ENCODE data around the gene SLC39A11. TPM values are rescaled to one million over a fixed set of nuclear protein-coding genes. Genes with fewer than 3 reads are reported as not detected.
"Not testable (repeated sequence)": the region's sequence is repeated elsewhere in the genome, so short reads cannot be mapped to it uniquely, and the experiment has no call there.

The SLC39A11 gene
- total and polyA plus RNA-seq, 8 donors = 5.2 to 62.0 (median 12.9) TPM

DNA sequence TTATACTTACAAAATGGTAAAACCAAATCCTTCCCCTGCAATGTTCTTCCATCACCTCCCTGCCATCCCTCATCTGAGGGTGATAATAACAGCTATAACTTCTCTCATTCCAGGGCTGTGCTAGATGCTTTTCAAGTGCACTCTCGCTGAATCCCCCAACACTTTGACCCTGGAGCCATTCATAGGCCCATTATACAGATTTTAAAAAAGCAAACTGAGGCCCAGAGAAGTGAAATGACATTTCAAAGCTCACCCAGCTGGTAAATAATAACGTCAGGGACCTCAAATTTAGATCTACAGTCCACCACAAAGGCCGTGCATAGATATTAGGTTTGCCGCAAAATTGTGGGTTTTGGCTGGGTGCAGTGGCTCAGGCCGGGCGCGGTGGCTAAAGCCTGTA lies 378.8 kb downstream of the SLC39A11 start:
- H3K9me3 ChIP-seq = peaks cover 0 to 12% (median 7%) of the 10 kb centered on the region in 4 donors
- DNase-seq = no peak
- no peaks in the 10 kb centered on the region for H3K4me1 ChIP-seq
- no peak overlapping the region for H3K4me3 ChIP-seq
- H3K27me3 ChIP-seq = no peaks in the 10 kb centered on the region
- 95 to 99% (median 98%) methylated on average over 7 of the region's 7 CpGs for WGBS, 5 donors
- H3K27ac ChIP-seq = no peak overlapping the region
- peaks cover 0 to 21% (median 2%) of the 10 kb centered on the region in 4 donors for H3K36me3 ChIP-seq
- TF ChIP-seq EP300 (IDR thresholded peaks at IDR 0.05) = no peak
- TF ChIP-seq POLR2A (IDR thresholded peaks at IDR 0.05) = no peak
- no peak for TF ChIP-seq CTCF (IDR thresholded peaks at IDR 0.05)
- no peak for TF ChIP-seq POLR2AphosphoS5 (IDR thresholded peaks at IDR 0.05)
- intact Hi-C loops (cut with DNase I; ENCODE audit: low total_unique reads) = no loop called here

DNA sequence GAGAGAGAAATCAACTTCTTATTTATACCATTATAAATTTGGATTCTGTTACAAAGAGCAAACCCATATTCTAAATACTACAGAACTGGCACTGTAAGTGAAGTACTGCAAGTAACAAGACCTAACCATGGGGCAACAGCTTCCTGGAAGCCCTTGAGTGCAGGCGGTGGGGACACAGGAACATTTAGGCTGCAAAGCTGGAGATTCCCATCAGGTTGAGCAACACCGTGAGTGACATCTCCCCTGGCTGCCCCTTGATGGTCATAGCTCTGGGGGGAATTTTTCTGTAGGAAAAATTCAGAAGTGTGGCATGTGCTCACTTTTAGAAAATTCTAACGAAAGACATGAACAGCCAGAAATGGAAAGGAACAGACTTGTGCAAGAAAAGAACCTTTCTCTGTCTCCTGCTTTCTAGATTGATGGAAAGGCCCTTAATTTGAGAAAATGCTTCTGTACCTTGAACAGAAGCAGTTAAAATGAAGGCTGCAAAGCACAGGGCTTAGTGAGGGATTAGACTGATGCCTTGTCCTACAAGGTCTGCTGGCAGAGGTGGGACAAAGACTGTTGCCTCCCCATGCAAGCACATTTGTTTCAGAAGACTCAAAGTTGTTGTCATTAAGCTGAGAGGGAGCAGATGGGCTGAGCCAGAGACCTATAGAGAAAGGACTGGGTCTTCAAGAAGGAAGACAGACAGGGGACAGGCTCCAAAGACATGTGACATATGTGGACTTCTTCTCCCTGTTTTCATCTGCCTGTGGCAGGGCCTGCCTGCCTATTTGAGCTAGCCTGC lies 380.8 kb downstream of the SLC39A11 start:
- intact Hi-C loops (cut with DNase I; ENCODE audit: low total_unique reads) = no loop called here
- H3K4me3 ChIP-seq = no peak overlapping the region
- no peak overlapping the region for H3K27ac ChIP-seq
- no peaks in the 10 kb centered on the region for H3K27me3 ChIP-seq
- no peak for DNase-seq
- TF ChIP-seq POLR2AphosphoS5 (IDR thresholded peaks at IDR 0.05) (no peak), POLR2A (IDR thresholded peaks at IDR 0.05) (no peak), EP300 (IDR thresholded peaks at IDR 0.05) (no peak), CTCF (IDR thresholded peaks at IDR 0.05) (no peak)
- H3K36me3 ChIP-seq = peaks cover 0 to 21% (median 2%) of the 10 kb centered on the region in 4 donors
- peaks cover 0 to 21% (median 7%) of the 10 kb centered on the region in 4 donors for H3K9me3 ChIP-seq
- 93 to 98% (median 96%) methylated on average over 3 of the region's 3 CpGs for WGBS, 5 donors
- no peaks in the 10 kb centered on the region for H3K4me1 ChIP-seq

GRCh38 chr17:72710834-72711233 lies 381.7 kb downstream of the SLC39A11 start:
- whole genome bisulfite sequencing, 5 donors = 91 to 96% (median 94%) methylated on average over 1 of the region's 1 CpG
- no peak for DNase-seq
- TF ChIP-seq EP300 (IDR thresholded peaks at IDR 0.05) (no peak), CTCF (IDR thresholded peaks at IDR 0.05) (no peak), POLR2AphosphoS5 (IDR thresholded peaks at IDR 0.05) (no peak)
- H3K36me3 ChIP-seq = peaks cover 0 to 21% (median 2%) of the 10 kb centered on the region in 4 donors
- H3K27me3 ChIP-seq = no peaks in the 10 kb centered on the region
- H3K4me3 ChIP-seq = no peak overlapping the region
- H3K4me1 ChIP-seq = no peaks in the 10 kb centered on the region
- H3K9me3 ChIP-seq = peaks cover 0 to 21% (median 7%) of the 10 kb centered on the region in 4 donors
- intact Hi-C loops (cut with DNase I; ENCODE audit: low total_unique reads) = no loop called here
- peak overlapping the region in 2 of 5 donors; percentile 12 to 47 for H3K27ac ChIP-seq

GRCh38 chr17:72710202-72710601 lies 382.3 kb downstream of the SLC39A11 start:
- Histone ChIP-seq H3K36me3 (peaks cover 0 to 16% (median 2%) of the 10 kb centered on the region in 4 donors), H3K27me3 (no peaks in the 10 kb centered on the region), H3K4me3 (no peak overlapping the region), H3K4me1 (no peaks in the 10 kb centered on the region), H3K27ac (peak overlapping the region in 2 of 5 donors; percentile 32 to 47), H3K9me3 (peaks cover 0 to 21% (median 7%) of the 10 kb centered on the region in 4 donors)
- intact Hi-C loops (cut with DNase I; ENCODE audit: low total_unique reads) = no loop called here
- no peak for DNase-seq
- peak in 1 of 3 donors; percentile 10 for TF ChIP-seq POLR2AphosphoS5 (IDR thresholded peaks at IDR 0.05)
- no peak for TF ChIP-seq POLR2A (IDR thresholded peaks at IDR 0.05)
- TF ChIP-seq EP300 (IDR thresholded peaks at IDR 0.05) = no peak
- TF ChIP-seq CTCF (IDR thresholded peaks at IDR 0.05) = no peak

DNA sequence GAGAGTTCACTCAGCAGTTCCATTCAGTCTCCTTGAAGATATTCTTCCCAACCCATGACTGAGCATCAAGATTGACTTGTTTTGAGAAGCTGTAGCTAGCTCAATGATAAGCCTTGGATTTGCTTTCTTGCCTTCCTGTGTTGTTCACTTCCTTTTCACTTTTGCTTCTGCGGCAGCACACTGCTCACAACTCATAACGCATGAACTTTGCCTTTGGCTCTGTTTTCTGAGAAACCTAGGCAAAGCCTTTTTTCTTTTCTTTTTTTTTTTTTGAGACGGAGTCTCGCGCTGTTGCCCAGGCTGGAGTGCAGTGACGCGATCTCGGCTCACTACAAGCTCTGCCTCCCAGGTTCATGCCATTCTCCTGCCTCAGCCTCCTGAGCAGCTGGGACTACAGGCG lies 383.8 kb downstream of the SLC39A11 start:
- DNase-seq; H3K4me1 ChIP-seq; H3K27me3 ChIP-seq; H3K27ac ChIP-seq; intact Hi-C loops (cut with DNase I; ENCODE audit: low total_unique reads); H3K4me3 ChIP-seq: not testable (repeated sequence)
- Histone ChIP-seq H3K9me3 (peaks cover 0 to 21% (median 7%) of the 10 kb centered on the region in 4 donors), H3K36me3 (peaks cover 0 to 16% (median 2%) of the 10 kb centered on the region in 4 donors)
- WGBS, 5 donors = 84 to 99% (median 96%) methylated on average over 9 of the region's 9 CpGs
